SK-N-SH (cell line): ENCODE results near the gene PIBF1. TPM values are rescaled to one million over a fixed set of nuclear protein-coding genes. Genes with fewer than 3 reads are reported as not detected.
A peak's percentile ranks its signal among the peaks of the same experiment; 100 is the strongest.

Experiments used
- CTCF ChIA-PET: fragments of 300-600, 350-600 bp; formaldehyde crosslinking; extraction: SDS; loops from one replicate; lab custom pipeline; 2021; lab: Yijun Ruan, JAX
- POLR2A ChIA-PET: fragments of 350-600 bp; sonication (Branson Sonifier 250); formaldehyde crosslinking; extraction: SDS; loops from one replicate; lab custom pipeline; 2020; ENCODE audit warnings: antibody characterized with exemption, inconsistent platforms; lab: Yijun Ruan, JAX
- DNase-seq: peaks from one replicate; pipeline ENCODE4 v3.0.0; 2012
- H2AFZ ChIP-seq: fragments of 200-600 bp; sonication (generic); 2 replicates; pipeline ENCODE4 v1.8.1; 2016; ENCODE audit warnings: antibody characterized with exemption, mild to moderate bottlenecking, low read depth
- H3F3A ChIP-seq: fragments of 200-600 bp; sonication (generic); replicated peaks from 2 replicates; pipeline ENCODE3; 2016; ENCODE audit warnings: antibody characterized with exemption, mild to moderate bottlenecking; ENCODE audit not compliant: insufficient read depth
- H3K27ac ChIP-seq, 2 experiments: fragments of 200-500 bp in 1 of 2; fragments of 200-600 bp in 1 of 2; sonication (Bioruptor generic) in 1 of 2; sonication (generic), shearing (Covaris generic) in 1 of 2; 2 replicates each; pipeline versions ENCODE4 v1.5.1 to v1.6.1; 2014 to 2016; ENCODE audit warnings: low read depth in 2 of 2, inconsistent platforms in 1 of 2, low read length in 1 of 2, mild to moderate bottlenecking in 1 of 2, mixed read lengths in 1 of 2
- H3K27me3 ChIP-seq: fragments of 200-600 bp; sonication (generic), shearing (Covaris generic); 2 replicates; pipeline ENCODE4 v1.6.1; 2016; ENCODE audit warnings: mixed run types; ENCODE audit not compliant: insufficient read depth
- H3K36me3 ChIP-seq, 2 experiments: fragments of 200-500 bp in 1 of 2; fragments of 200-600 bp in 1 of 2; sonication (Bioruptor generic) in 1 of 2; sonication (generic) in 1 of 2; replicated peaks in 1 of 2; 2 replicates each; pipeline versions ENCODE3 to v1.5.1; 2014 to 2016; ENCODE audit warnings: low read length in 1 of 2, mild to moderate bottlenecking in 1 of 2; ENCODE audit not compliant: insufficient read depth in 2 of 2, control insufficient read depth in 1 of 2
- H3K4me1 ChIP-seq, 2 experiments: fragments of 200-500 bp in 1 of 2; fragments of 200-600 bp in 1 of 2; sonication (Bioruptor generic) in 1 of 2; sonication (generic), shearing (Covaris generic) in 1 of 2; 2 replicates each; pipeline versions ENCODE4 v1.5.1 to v1.6.1; 2014 to 2016; ENCODE audit warnings: low read depth in 1 of 2, low read length in 1 of 2, mixed run types in 1 of 2; ENCODE audit not compliant: insufficient read depth in 2 of 2, control insufficient read depth in 1 of 2
- H3K4me2 ChIP-seq: fragments of 200-600 bp; sonication (generic), shearing (Covaris generic); 2 replicates; pipeline ENCODE4 v1.6.1; 2017; ENCODE audit warnings: mixed run types
- H3K4me3 ChIP-seq, 2 experiments: fragments of 200-500 bp in 1 of 2; fragments of 200-600 bp in 1 of 2; sonication (Bioruptor generic) in 1 of 2; sonication (generic), shearing (Covaris generic) in 1 of 2; 2 replicates each; pipeline versions ENCODE4 v1.5.1 to v1.8.1; 2014 to 2016; ENCODE audit warnings: low read depth in 2 of 2, inconsistent platforms in 1 of 2, low read length in 1 of 2, mild to moderate bottlenecking in 1 of 2, mixed read lengths in 1 of 2, moderate library complexity in 1 of 2
- H3K79me2 ChIP-seq: fragments of 200-600 bp; sonication (generic); 2 replicates; pipeline ENCODE4 v1.8.1; 2017; ENCODE audit warnings: mild to moderate bottlenecking; ENCODE audit not compliant: insufficient read depth
- H3K9ac ChIP-seq: fragments of 200-600 bp; sonication (generic); 2 replicates; pipeline ENCODE4 v1.6.1; 2017; ENCODE audit warnings: mixed run types
- H3K9me2 ChIP-seq: fragments of 200-600 bp; sonication (generic); 2 replicates; pipeline ENCODE4 v1.6.1; 2017; ENCODE audit warnings: mixed run types
- H3K9me3 ChIP-seq: fragments of 200-600 bp; sonication (generic); 2 replicates; pipeline ENCODE4 v1.6.1; 2017; ENCODE audit warnings: mixed run types, mild to moderate bottlenecking, moderate library complexity
- H4K20me1 ChIP-seq: fragments of 200-600 bp; sonication (generic); 2 replicates; pipeline ENCODE4 v1.6.1; 2017; ENCODE audit warnings: mild to moderate bottlenecking, mixed run types; ENCODE audit not compliant: insufficient read depth
- ELF1 ChIP-seq: IDR thresholded peaks from 2 replicates; pipeline ENCODE4 v1.4.0; 2012
- FOXJ3 ChIP-seq: sonication (generic); formaldehyde crosslinking; IDR thresholded peaks from 2 replicates; pipeline ENCODE4 v1.5.1; 2020; ENCODE audit warnings: mild to moderate bottlenecking, missing genetic modification reagents
- JUND ChIP-seq: IDR thresholded peaks from 2 replicates; pipeline ENCODE4 v1.4.0; 2012
- MXI1 ChIP-seq: IDR thresholded peaks from 2 replicates; pipeline ENCODE4 v1.6.1; 2012; ENCODE audit warnings: mild to moderate bottlenecking, low read depth, low read length, improper control_type of control experiment
- NRF1 ChIP-seq: IDR thresholded peaks from 2 replicates; pipeline ENCODE4 v1.6.1; 2012; ENCODE audit warnings: low read depth, mild to moderate bottlenecking, low read length
- RCOR1 ChIP-seq: fragments of 150-350 bp; IDR thresholded peaks from 2 replicates; pipeline ENCODE4 v1.6.1; 2017; ENCODE audit warnings: antibody characterized with exemption, low read length
- REST ChIP-seq: IDR thresholded peaks from 2 replicates; pipeline ENCODE4 v1.6.1; 2012; ENCODE audit warnings: mild to moderate bottlenecking, low read depth, low read length, moderate library complexity
- RFX5 ChIP-seq: IDR thresholded peaks from 2 replicates; pipeline ENCODE4 v1.6.1; 2012; ENCODE audit warnings: mild to moderate bottlenecking, improper control_type of control experiment, low read length
- RXRA ChIP-seq: IDR thresholded peaks from 2 replicates; pipeline ENCODE4 v1.4.0; 2012; ENCODE audit warnings: low read depth, mild to moderate bottlenecking, borderline replicate concordance
- SIN3A ChIP-seq: IDR thresholded peaks from 2 replicates; pipeline ENCODE4 v1.6.1; 2012; ENCODE audit warnings: low read depth, mild to moderate bottlenecking, low read length, moderate library complexity, borderline replicate concordance
- TCF12 ChIP-seq: IDR thresholded peaks from 2 replicates; pipeline ENCODE4 v1.4.0; 2012
- USF1 ChIP-seq: IDR thresholded peaks from 2 replicates; pipeline ENCODE4 v1.4.0; 2012; ENCODE audit warnings: low read depth, borderline replicate concordance
- USF2 ChIP-seq: fragments of 150-350 bp; IDR thresholded peaks from 2 replicates; pipeline ENCODE4 v1.6.1; 2017; ENCODE audit warnings: antibody characterized with exemption, low read length, low read depth, borderline replicate concordance
- WGBS: methylation state at CpG from one replicate; pipeline ENCODE4 v1.1.6; 2017; ENCODE audit warnings: low lambda C conversion rate; 5-methylcytosine and 5-hydroxymethylcytosine counted together
- polyA plus RNA-seq, 3 experiments: library from polyadenylated mRNA; depleted of rRNA; stranded (reverse); fragments of >200 nt; gene quantifications; 2 replicates each; pipeline ENCODE4 v1.2.3, GENCODE V29; 2012

The PIBF1 gene
- polyA plus RNA-seq, 1 of the 3 experiments (the other 2 are of a cell fraction) = 3.9 TPM

GRCh38 chr13:73065036-73065435 lies 283.1 kb downstream of the PIBF1 start:
- H2AFZ ChIP-seq = peak overlapping the region; percentile 14; the same call in 1 of the 2 replicates
- H4K20me1 ChIP-seq = no peaks in the 10 kb centered on the region
- peaks cover 2 to 13% of the 10 kb centered on the region in 2 experiments; a peak in 3 of 4 replicates for H3K4me1 ChIP-seq
- DNase-seq = no peak
- ChIA-PET CTCF (no interaction called here), POLR2A (no interaction called here)
- H3K36me3 ChIP-seq = peaks cover 0 to 2% of the 10 kb centered on the region in 2 experiments
- no peaks in the 10 kb centered on the region for H3K27me3 ChIP-seq
- peaks cover 14% of the 10 kb centered on the region for H3F3A ChIP-seq
- H3K27ac ChIP-seq = no peak overlapping the region
- H3K4me3 ChIP-seq = no peak overlapping the region
- WGBS = 78% methylated on average over 2 of the region's 2 CpGs
- H3K4me2 ChIP-seq = no peak overlapping the region
- TF ChIP-seq RXRA = no peak
- TF ChIP-seq NRF1 = no peak
- no peak for TF ChIP-seq USF1
- no peak for TF ChIP-seq RCOR1
- TF ChIP-seq SIN3A = no peak
- no peak for TF ChIP-seq JUND
- no peak for TF ChIP-seq REST
- H3K9me3 ChIP-seq = no peaks in the 10 kb centered on the region
- H3K9me2 ChIP-seq = no peaks in the 10 kb centered on the region
- H3K79me2 ChIP-seq = no peaks in the 10 kb centered on the region
- H3K9ac ChIP-seq = no peak overlapping the region

GRCh38 chr13:73065665-73066340 lies 283.9 kb downstream of the PIBF1 start:
- 85% methylated on average over 7 of the region's 7 CpGs for WGBS
- no peak for DNase-seq
- Histone ChIP-seq H2AFZ (no peak overlapping the region), H3K79me2 (no peaks in the 10 kb centered on the region), H3K4me2 (no peak overlapping the region), H3K4me3 (no peak overlapping the region), H3K36me3 (peaks cover 0 to 2% of the 10 kb centered on the region in 2 experiments), H4K20me1 (no peaks in the 10 kb centered on the region), H3K9me2 (no peaks in the 10 kb centered on the region), H3K27ac (no peak overlapping the region), H3F3A (peaks cover 8% of the 10 kb centered on the region), H3K27me3 (no peaks in the 10 kb centered on the region), H3K9me3 (no peaks in the 10 kb centered on the region), H3K4me1 (peaks cover 0 to 11% of the 10 kb centered on the region in 2 experiments; a peak in 2 of 4 replicates), H3K9ac (no peak overlapping the region)
- CTCF ChIA-PET = no interaction called here
- TF ChIP-seq TCF12 (no peak), RXRA (no peak), USF2 (no peak), RFX5 (no peak), FOXJ3 (CRISPR knock-in tag) (no peak), JUND (no peak), SIN3A (no peak), REST (no peak), ELF1 (no peak), MXI1 (no peak)
- POLR2A ChIA-PET = no interaction called here
